H9 (cell line): ENCODE measurements around the gene ZNF628. TPM values are rescaled to one million over a fixed set of nuclear protein-coding genes. Genes with fewer than 3 reads are reported as not detected.

Experiments
- DNase-seq: peaks from one replicate; pipeline ENCODE4 v3.0.0-alpha.2; 2017
- H2AFZ ChIP-seq: one replicate; pipeline ENCODE4 v1.6.1; 2013; ENCODE audit warnings: mild to moderate bottlenecking, low read length, control low read depth, moderate library complexity
- H2AK5ac ChIP-seq: 2 replicates; pipeline ENCODE4 v1.6.1; 2013; ENCODE audit warnings: low read length, control low read depth, mixed read lengths; ENCODE audit not compliant: insufficient read length
- H2BK120ac ChIP-seq: one replicate; pipeline ENCODE4 v1.6.1; 2013; ENCODE audit warnings: low read depth, mild to moderate bottlenecking, low read length, control low read depth, inconsistent platforms; ENCODE audit not compliant: poor library complexity, severe bottlenecking
- H2BK12ac ChIP-seq: 2 replicates; pipeline ENCODE4 v1.6.1; 2013; ENCODE audit warnings: low read length, control low read depth, mixed read lengths, low read depth; ENCODE audit not compliant: insufficient read length
- H2BK15ac ChIP-seq: 2 replicates; pipeline ENCODE4 v1.6.1; 2013; ENCODE audit warnings: low read depth, low read length, control low read depth
- H2BK20ac ChIP-seq: one replicate; pipeline ENCODE4 v1.6.1; 2013; ENCODE audit warnings: low read depth, mild to moderate bottlenecking, low read length, control low read depth, inconsistent platforms; ENCODE audit not compliant: poor library complexity, severe bottlenecking
- H2BK5ac ChIP-seq: 2 replicates; pipeline ENCODE4 v1.6.1; 2013; ENCODE audit warnings: low read length, control low read depth, mixed read lengths; ENCODE audit not compliant: insufficient read length
- H3K14ac ChIP-seq: 2 replicates; pipeline ENCODE4 v1.6.1; 2013; ENCODE audit warnings: low read length, control low read depth; ENCODE audit not compliant: insufficient read depth
- H3K18ac ChIP-seq: 2 replicates; pipeline ENCODE4 v1.6.1; 2013; ENCODE audit warnings: low read depth, mild to moderate bottlenecking, mixed read lengths, low read length, control low read depth; ENCODE audit not compliant: insufficient read length
- H3K23ac ChIP-seq: 2 replicates; pipeline ENCODE4 v1.6.1; 2013; ENCODE audit warnings: low read length, control low read depth, mixed read lengths, low read depth; ENCODE audit not compliant: insufficient read length
- H3K23me2 ChIP-seq: 2 replicates; pipeline ENCODE4 v1.6.1; 2013; ENCODE audit warnings: low read depth, mild to moderate bottlenecking, mixed read lengths, low read length, control low read depth; ENCODE audit not compliant: insufficient read length, poor library complexity, severe bottlenecking
- H3K27ac ChIP-seq: 2 replicates; pipeline ENCODE4 v1.5.1; 2013; ENCODE audit warnings: low read length, control low read depth, mixed read lengths, low read depth; ENCODE audit not compliant: insufficient read length
- H3K27me3 ChIP-seq: 2 replicates; pipeline ENCODE4 v1.6.1; 2013; ENCODE audit warnings: low read length, control low read depth, inconsistent platforms; ENCODE audit not compliant: insufficient read depth
- H3K4ac ChIP-seq: 2 replicates; pipeline ENCODE4 v1.6.1; 2013; ENCODE audit warnings: low read depth, mild to moderate bottlenecking, control low read depth, inconsistent platforms, low read length, moderate library complexity
- H3K4me1 ChIP-seq: 2 replicates; pipeline ENCODE4 v1.6.1; 2013; ENCODE audit warnings: low read length, control low read depth, inconsistent platforms; ENCODE audit not compliant: insufficient read depth
- H3K4me2 ChIP-seq: 2 replicates; pipeline ENCODE4 v1.6.1; 2013; ENCODE audit warnings: low read length, control low read depth, mixed read lengths; ENCODE audit not compliant: insufficient read length, insufficient read depth
- H3K56ac ChIP-seq: 2 replicates; pipeline ENCODE4 v1.6.1; 2013; ENCODE audit warnings: low read depth, mild to moderate bottlenecking, mixed read lengths, low read length, control low read depth; ENCODE audit not compliant: insufficient read length
- H3K79me1 ChIP-seq: 2 replicates; pipeline ENCODE4 v1.6.1; 2013; ENCODE audit warnings: low read depth, mild to moderate bottlenecking, moderate library complexity, low read length, control low read depth, inconsistent platforms; ENCODE audit not compliant: insufficient read depth, poor library complexity, severe bottlenecking
- H3K79me2 ChIP-seq: 2 replicates; pipeline ENCODE4 v1.6.1; 2013; ENCODE audit warnings: low read length, control low read depth, inconsistent platforms; ENCODE audit not compliant: insufficient read depth
- H3K9ac ChIP-seq: 2 replicates; pipeline ENCODE4 v1.6.1; 2013; ENCODE audit warnings: low read length, control low read depth, mixed read lengths; ENCODE audit not compliant: insufficient read length; ENCODE audit errors: extremely low read depth
- H3K9me3 ChIP-seq: one replicate; pipeline ENCODE4 v1.6.1; 2013; ENCODE audit warnings: low read depth, low read length, inconsistent platforms; ENCODE audit not compliant: control insufficient read depth
- H3T11ph ChIP-seq: one replicate; pipeline ENCODE4 v1.6.1; 2013; ENCODE audit warnings: mild to moderate bottlenecking, low read length, control low read depth, inconsistent platforms
- H4K20me1 ChIP-seq: one replicate; pipeline ENCODE4 v1.6.1; 2013; ENCODE audit not compliant: control insufficient read depth, insufficient read length, insufficient read depth
- H4K5ac ChIP-seq: 2 replicates; pipeline ENCODE4 v1.6.1; 2013; ENCODE audit warnings: low read depth, mild to moderate bottlenecking, mixed read lengths, low read length, control low read depth; ENCODE audit not compliant: insufficient read length
- H4K8ac ChIP-seq: replicated peaks from 2 replicates; pipeline ENCODE4 v1.6.1; 2013; ENCODE audit warnings: low read length, control low read depth, mixed read lengths, low read depth; ENCODE audit not compliant: insufficient read length
- H4K91ac ChIP-seq: 2 replicates; pipeline ENCODE4 v1.6.1; 2013; ENCODE audit warnings: low read depth, mild to moderate bottlenecking, moderate library complexity, mixed read lengths, low read length, control low read depth; ENCODE audit not compliant: insufficient read length
- H3K27ac Mint-ChIP-seq, 3 experiments: 2 replicates in 2 of 3; 3 replicates in 1 of 3; pipeline ENCODE4 v1.8.0; 2020 to 2021; ENCODE audit warnings: mixed read lengths in 3 of 3, mild to moderate bottlenecking in 1 of 3, moderate library complexity in 1 of 3
- H3K27me3 Mint-ChIP-seq: 2 replicates; pipeline ENCODE4 v1.8.0; 2021; ENCODE audit warnings: low read depth, mild to moderate bottlenecking, moderate library complexity, mixed read lengths
- H3K36me3 Mint-ChIP-seq, 3 experiments: 2 replicates in 2 of 3; 3 replicates in 1 of 3; pipeline ENCODE4 v1.8.0; 2020 to 2021; ENCODE audit warnings: low read depth in 3 of 3, mixed read lengths in 3 of 3; ENCODE audit not compliant: insufficient read depth in 1 of 3
- H3K4me1 Mint-ChIP-seq, 2 experiments: 2 replicates each; pipeline ENCODE4 v1.8.0; 2020; ENCODE audit warnings: mixed read lengths in 2 of 2
- H3K4me3 Mint-ChIP-seq, 2 experiments: 2 replicates in 1 of 2; 3 replicates in 1 of 2; pipeline ENCODE4 v1.8.0; 2020 to 2021; ENCODE audit warnings: mild to moderate bottlenecking in 2 of 2, mixed read lengths in 2 of 2, moderate library complexity in 1 of 2
- H3K9me3 Mint-ChIP-seq, 2 experiments: 2 replicates in 1 of 2; 3 replicates in 1 of 2; pipeline ENCODE4 v1.8.0; 2020; ENCODE audit warnings: mild to moderate bottlenecking in 2 of 2, mixed read lengths in 2 of 2, moderate library complexity in 1 of 2
- WGBS: extraction: QIAGEN DNeasy Blood & Tissue Kit; methylation state at CpG from one replicate; pipeline ENCODE4 v1.1.7; 2013; ENCODE audit warnings: missing lambda C conversion rate, low lambda C conversion rate, mixed read lengths; ENCODE audit not compliant: insufficient read length; ENCODE audit errors: extremely low coverage; 5-methylcytosine and 5-hydroxymethylcytosine counted together
- total RNA-seq: library from RNA; stranded (reverse); gene quantifications from 2 replicates; pipeline ENCODE4 v1.2.1, GENCODE V29; 2021
- TF ChIP-seq, protein P1 (sequence below): fragments of 200-600 bp; sonication (generic); conservative IDR thresholded peaks from 3 replicates; pipeline ENCODE4 v1.8.0; 2021; ENCODE audit warnings: antibody characterized with exemption, mild to moderate bottlenecking

ZNF628 gene
- total RNA-seq, 1 experiment from 2014 or later = 16.6 TPM

DNA sequence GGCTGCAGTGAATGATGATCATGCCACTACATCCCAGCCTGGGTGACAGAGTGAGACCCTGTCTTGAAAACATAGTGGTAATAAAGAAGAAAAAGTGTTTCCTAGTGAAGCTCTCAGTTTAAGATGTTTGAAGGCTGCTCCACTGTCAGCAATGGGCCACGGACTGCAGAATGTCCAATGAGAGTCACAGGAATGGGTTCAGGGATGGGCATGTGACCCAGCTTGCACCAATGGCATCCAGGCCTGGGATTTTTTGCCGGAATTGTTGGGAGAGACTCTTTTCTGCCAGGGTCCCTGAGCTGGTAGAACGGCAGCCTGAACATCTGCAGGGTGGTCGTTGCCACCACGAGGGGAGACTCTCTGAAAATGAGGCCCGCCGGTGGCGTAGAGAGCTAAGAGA is 39.6 kb upstream of the ZNF628 start:
- no peak overlapping the region for H2AFZ ChIP-seq
- no peak overlapping the region for H4K5ac ChIP-seq
- DNase-seq = no peak
- H3K27me3 ChIP-seq = peaks cover 5% of the 10 kb centered on the region; the same call in 1 of the 2 replicates
- no peak overlapping the region for H3K56ac ChIP-seq
- no peak overlapping the region for H2BK15ac ChIP-seq
- no peak overlapping the region for H2BK20ac ChIP-seq
- no peaks in the 10 kb centered on the region for H4K20me1 ChIP-seq
- no peak overlapping the region for H3K27ac ChIP-seq
- no peak overlapping the region for H3K27ac Mint-ChIP-seq
- H3K18ac ChIP-seq = no peak overlapping the region
- TF ChIP-seq, protein P1, sequence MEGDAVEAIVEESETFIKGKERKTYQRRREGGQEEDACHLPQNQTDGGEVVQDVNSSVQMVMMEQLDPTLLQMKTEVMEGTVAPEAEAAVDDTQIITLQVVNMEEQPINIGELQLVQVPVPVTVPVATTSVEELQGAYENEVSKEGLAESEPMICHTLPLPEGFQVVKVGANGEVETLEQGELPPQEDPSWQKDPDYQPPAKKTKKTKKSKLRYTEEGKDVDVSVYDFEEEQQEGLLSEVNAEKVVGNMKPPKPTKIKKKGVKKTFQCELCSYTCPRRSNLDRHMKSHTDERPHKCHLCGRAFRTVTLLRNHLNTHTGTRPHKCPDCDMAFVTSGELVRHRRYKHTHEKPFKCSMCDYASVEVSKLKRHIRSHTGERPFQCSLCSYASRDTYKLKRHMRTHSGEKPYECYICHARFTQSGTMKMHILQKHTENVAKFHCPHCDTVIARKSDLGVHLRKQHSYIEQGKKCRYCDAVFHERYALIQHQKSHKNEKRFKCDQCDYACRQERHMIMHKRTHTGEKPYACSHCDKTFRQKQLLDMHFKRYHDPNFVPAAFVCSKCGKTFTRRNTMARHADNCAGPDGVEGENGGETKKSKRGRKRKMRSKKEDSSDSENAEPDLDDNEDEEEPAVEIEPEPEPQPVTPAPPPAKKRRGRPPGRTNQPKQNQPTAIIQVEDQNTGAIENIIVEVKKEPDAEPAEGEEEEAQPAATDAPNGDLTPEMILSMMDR = no peak
- H3K4me1 ChIP-seq = 0 out of 2 replicates have a peak, but pooled peaks cover 2% of the 10 kb centered on the region
- no peak overlapping the region for H3K14ac ChIP-seq
- no peak overlapping the region for H3K4ac ChIP-seq
- H3K4me1 Mint-ChIP-seq = peaks cover 11 to 18% of the 10 kb centered on the region in 2 experiments
- peaks cover 16% of the 10 kb centered on the region for H3K23me2 ChIP-seq
- no peak overlapping the region for H4K8ac ChIP-seq
- peaks cover 53% of the 10 kb centered on the region for H3K27me3 Mint-ChIP-seq
- H3K36me3 Mint-ChIP-seq = no peaks in the 10 kb centered on the region
- no peak overlapping the region for H2BK12ac ChIP-seq
- H3K79me2 ChIP-seq = no peaks in the 10 kb centered on the region
- no peak overlapping the region for H2AK5ac ChIP-seq
- H4K91ac ChIP-seq = no peak overlapping the region
- no peak overlapping the region for H3K9ac ChIP-seq
- H2BK5ac ChIP-seq = no peak overlapping the region
- no peaks in the 10 kb centered on the region for H3K9me3 ChIP-seq
- no peak overlapping the region for H3K4me2 ChIP-seq
- H3K23ac ChIP-seq = no peak overlapping the region
- no CpG with 5 or more reads among the region's 8 CpGs for WGBS
- H2BK120ac ChIP-seq = no peak overlapping the region
- no peak overlapping the region for H3T11ph ChIP-seq
- peaks cover 0 to 5% of the 10 kb centered on the region in 2 experiments; a peak in 1 of 5 replicates for H3K9me3 Mint-ChIP-seq
- H3K4me3 Mint-ChIP-seq = no peak overlapping the region
- H3K79me1 ChIP-seq = no peaks in the 10 kb centered on the region
